Measurements from ENCODE around the gene CHD1.

The CHD1 gene

GRCh38 chr5:98827588-98828284 lies 101.1 kb downstream of the CHD1 start:
- Mint-ChIP-seq H3K27ac (no peak overlapping the region), H3K9me3 (no peaks in the 10 kb centered on the region), H3K27me3 (no peaks in the 10 kb centered on the region), H3K4me1 (no peaks in the 10 kb centered on the region), H3K4me3 (no peak overlapping the region), H3K36me3 (ENCODE audit: low read depth) (no peaks in the 10 kb centered on the region)
- DNase-seq = no peak
- no peak for ATAC-seq

DNA sequence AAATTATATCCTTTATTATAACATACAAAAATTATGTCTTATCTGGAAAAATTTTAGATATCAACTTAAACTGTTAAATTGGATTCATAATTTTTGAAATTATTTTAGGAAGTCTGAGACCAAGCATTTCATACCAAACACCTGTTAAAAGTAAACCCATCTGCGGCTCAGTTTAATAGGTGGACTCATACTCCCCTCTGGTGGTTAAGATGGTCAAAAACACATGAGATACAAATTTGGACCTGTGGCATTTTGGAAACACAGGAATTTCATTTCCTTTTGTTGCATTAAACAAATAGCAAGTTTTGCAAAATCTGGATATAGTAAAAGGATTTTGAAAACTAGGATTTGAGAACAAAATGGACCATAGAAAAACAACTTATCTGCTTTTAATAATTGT lies 101.6 kb downstream of the CHD1 start:
- Mint-ChIP-seq H3K4me3 (no peak overlapping the region), H3K27me3 (no peaks in the 10 kb centered on the region), H3K4me1 (no peaks in the 10 kb centered on the region), H3K27ac (no peak overlapping the region), H3K36me3 (ENCODE audit: low read depth) (no peaks in the 10 kb centered on the region), H3K9me3 (no peaks in the 10 kb centered on the region)
- no peak for ATAC-seq
- DNase-seq = no peak

DNA sequence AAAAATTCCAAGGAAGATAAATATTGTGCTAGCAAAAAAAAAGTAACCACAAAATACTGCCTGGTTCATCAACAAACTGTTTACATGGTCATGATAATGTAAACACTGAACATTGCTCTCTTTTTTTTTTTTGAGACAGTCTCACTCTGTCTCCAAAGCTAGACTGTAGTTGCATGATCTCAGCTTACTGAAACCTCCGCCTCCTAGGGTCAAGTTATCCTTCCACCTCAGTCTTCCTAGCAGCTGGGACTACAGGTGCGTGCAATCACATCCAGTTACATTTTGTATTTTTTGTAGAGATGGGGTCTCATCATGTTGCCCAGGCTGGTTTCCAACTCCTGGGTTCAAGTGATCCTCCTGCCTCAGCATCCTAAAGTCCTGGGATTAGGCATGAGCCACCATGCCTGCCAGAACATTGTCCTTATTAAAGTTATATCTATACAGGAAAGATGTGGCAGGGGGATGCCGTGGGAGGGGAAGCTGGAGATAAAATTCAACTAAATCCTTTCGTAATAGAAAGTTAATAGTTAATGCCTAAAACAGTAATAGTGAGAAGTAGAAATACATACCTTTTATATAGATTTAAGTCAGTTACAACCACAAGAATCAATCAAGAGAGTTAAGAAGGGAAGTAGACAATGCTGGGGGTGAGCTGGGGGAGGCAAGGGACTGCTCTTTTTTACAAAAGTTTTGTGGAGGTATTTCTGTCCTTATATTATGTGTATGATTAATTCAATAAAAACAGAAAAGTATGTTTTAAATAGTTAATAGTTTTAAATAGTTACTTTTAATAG lies 103.0 kb downstream of the CHD1 start:
- H3K9me3 Mint-ChIP-seq = peaks cover 5% of the 10 kb centered on the region
- H3K27ac Mint-ChIP-seq = no peak overlapping the region
- no peak overlapping the region for H3K4me3 Mint-ChIP-seq
- DNase-seq (no peak), ATAC-seq (no peak)
- H3K4me1 Mint-ChIP-seq = no peaks in the 10 kb centered on the region
- peaks cover 1% of the 10 kb centered on the region for H3K36me3 Mint-ChIP-seq (ENCODE audit: low read depth)
- H3K27me3 Mint-ChIP-seq = no peaks in the 10 kb centered on the region

- no peak overlapping the region for H3K27ac Mint-ChIP-seq
- DNase-seq (no peak), ATAC-seq (no peak)
- no peaks in the 10 kb centered on the region for H3K27me3 Mint-ChIP-seq
- peaks cover 2% of the 10 kb centered on the region for H3K36me3 Mint-ChIP-seq (ENCODE audit: low read depth)
- H3K9me3 Mint-ChIP-seq = peaks cover 5% of the 10 kb centered on the region
- no peak overlapping the region for H3K4me3 Mint-ChIP-seq
- no peaks in the 10 kb centered on the region for H3K4me1 Mint-ChIP-seq
Observed at GRCh38 chr5:98816582-98817222, 112.1 kb downstream of the CHD1 start.

- no peaks in the 10 kb centered on the region for H3K27me3 Mint-ChIP-seq
- no peaks in the 10 kb centered on the region for H3K4me1 Mint-ChIP-seq
- no peaks in the 10 kb centered on the region for H3K36me3 Mint-ChIP-seq (ENCODE audit: low read depth)
- H3K4me3 Mint-ChIP-seq = no peak overlapping the region
- H3K27ac Mint-ChIP-seq = no peak overlapping the region
- peaks cover 3% of the 10 kb centered on the region for H3K9me3 Mint-ChIP-seq
- ATAC-seq (peak; percentile 49), DNase-seq (no peak)
Observed at GRCh38 chr5:98813755-98814154, 115.1 kb downstream of the CHD1 start.

GRCh38 chr5:98810206-98810605 lies 118.6 kb downstream of the CHD1 start:
- Mint-ChIP-seq H3K4me1 (no peaks in the 10 kb centered on the region), H3K4me3 (no peak overlapping the region), H3K27me3 (no peaks in the 10 kb centered on the region), H3K9me3 (peaks cover 33% of the 10 kb centered on the region), H3K36me3 (ENCODE audit: low read depth) (peaks cover 15% of the 10 kb centered on the region), H3K27ac (no peak overlapping the region)
- DNase-seq (no peak), ATAC-seq (no peak)

- Mint-ChIP-seq H3K36me3 (ENCODE audit: low read depth) (peaks cover 17% of the 10 kb centered on the region), H3K4me3 (no peak overlapping the region)
Observed at GRCh38 chr5:98807806-98808205, 121.0 kb downstream of the CHD1 start.

DNA sequence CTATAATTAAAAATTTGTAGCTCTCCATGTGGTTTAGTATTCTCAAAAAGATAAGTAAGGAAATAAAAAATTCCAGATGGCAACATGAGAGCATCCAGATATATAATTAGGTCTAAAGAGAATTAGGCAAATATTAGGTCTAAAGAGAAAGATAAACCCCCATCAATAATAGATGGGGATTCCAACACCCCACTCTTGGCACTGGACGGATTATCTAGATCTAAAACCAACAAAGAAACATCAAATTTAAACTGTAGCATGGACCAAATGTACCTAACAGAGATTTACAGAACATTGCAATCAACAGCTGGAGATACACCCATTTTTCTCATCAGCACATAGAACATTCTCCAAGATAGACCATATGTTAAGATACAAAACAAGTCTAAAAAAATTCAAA lies 123.7 kb downstream of the CHD1 start:
- no peak for ATAC-seq
- Mint-ChIP-seq H3K27me3 (no peaks in the 10 kb centered on the region), H3K36me3 (ENCODE audit: low read depth) (peaks cover 17% of the 10 kb centered on the region), H3K4me1 (no peaks in the 10 kb centered on the region), H3K27ac (no peak overlapping the region), H3K4me3 (no peak overlapping the region), H3K9me3 (peaks cover 34% of the 10 kb centered on the region)
- DNase-seq = no peak

More at GRCh38 chr5:98807806-98808205, 121.0 kb downstream of the CHD1 start:
- DNase-seq = no peak
- H3K9me3 Mint-ChIP-seq = peaks cover 34% of the 10 kb centered on the region
- no peak for ATAC-seq
- H3K27ac Mint-ChIP-seq = no peak overlapping the region
- H3K4me1 Mint-ChIP-seq = no peaks in the 10 kb centered on the region
- H3K27me3 Mint-ChIP-seq = no peaks in the 10 kb centered on the region

GRCh38 chr5:98804066-98804465 lies 124.7 kb downstream of the CHD1 start:
- ATAC-seq = no peak

More at GRCh38 chr5:98804066-98804465, 124.7 kb downstream of the CHD1 start:
- Mint-ChIP-seq H3K9me3 (peaks cover 34% of the 10 kb centered on the region), H3K27ac (no peak overlapping the region), H3K4me1 (no peaks in the 10 kb centered on the region), H3K4me3 (no peak overlapping the region), H3K36me3 (ENCODE audit: low read depth) (peaks cover 17% of the 10 kb centered on the region), H3K27me3 (no peaks in the 10 kb centered on the region)
- DNase-seq = no peak

Measured in activated naive CD8-positive, alpha-beta T cell treated with anti-CD3 and anti-CD28 coated beads, Interleukin-2, amount 50 U/mL, for 24 hours (primary cell).